CD14-positive monocyte (primary cell): ENCODE measurements around the gene PCGF3. TPM values are rescaled to one million over a fixed set of nuclear protein-coding genes. Genes with fewer than 3 reads are reported as not detected.

Experiments used
- DNase-seq, 3 donors: peaks; one replicate each; pipeline ENCODE4 v3.0.0-alpha.2; 2011 to 2022
- H2AFZ ChIP-seq: 2 replicates; pipeline ENCODE4 v1.6.0; 2012; ENCODE audit warnings: mild to moderate bottlenecking, low read depth, low read length, inconsistent platforms; ENCODE audit not compliant: insufficient read depth, poor library complexity, severe bottlenecking
- H3K27ac ChIP-seq, 2 donors: 1 replicate in 1 of 2; 2 replicates in 1 of 2; pipeline ENCODE4 v1.5.1; 2012 to 2013; ENCODE audit warnings: low read length in 2 of 2, control low read depth in 1 of 2, inconsistent platforms in 1 of 2, low read depth in 1 of 2, mild to moderate bottlenecking in 1 of 2
- H3K27me3 ChIP-seq, 2 donors: one replicate each; pipeline versions ENCODE4 v1.6.0 to v1.6.1; 2011 to 2013; ENCODE audit warnings: low read length in 2 of 2; ENCODE audit not compliant: control insufficient read depth in 2 of 2, insufficient read depth in 2 of 2
- H3K36me3 ChIP-seq, 2 donors: replicated peaks in 1 of 2; 1 replicate in 1 of 2; 2 replicates in 1 of 2; pipeline versions ENCODE4 v1.5.1 to v1.6.1; 2012 to 2013; ENCODE audit warnings: low read length in 2 of 2, control low read depth in 1 of 2, inconsistent platforms in 1 of 2, mild to moderate bottlenecking in 1 of 2; ENCODE audit not compliant: insufficient read depth in 2 of 2, control insufficient read depth in 1 of 2
- H3K4me1 ChIP-seq, 2 donors: 1 replicate in 1 of 2; 2 replicates in 1 of 2; pipeline versions ENCODE4 v1.5.1 to v1.6.1; 2012 to 2013; ENCODE audit warnings: low read length in 2 of 2, control low read depth in 1 of 2, inconsistent platforms in 1 of 2, mild to moderate bottlenecking in 1 of 2, moderate library complexity in 1 of 2; ENCODE audit not compliant: insufficient read depth in 2 of 2, control insufficient read depth in 1 of 2
- H3K4me2 ChIP-seq: replicated peaks from 2 replicates; pipeline ENCODE3; 2012; ENCODE audit warnings: low read length, moderate library complexity, mild to moderate bottlenecking; ENCODE audit not compliant: poor library complexity, severe bottlenecking; ENCODE audit errors: extremely low read depth
- H3K4me3 ChIP-seq, 3 experiments: fragments of 200-600 bp in 1 of 3; sonication (generic) in 1 of 3; replicated peaks in 1 of 3; 1 replicate in 2 of 3; 2 replicates in 1 of 3; pipeline ENCODE4 v1.5.1; 2011 to 2013; ENCODE audit warnings: low read length in 3 of 3, mild to moderate bottlenecking in 3 of 3, control low read depth in 2 of 3, low read depth in 2 of 3, inconsistent platforms in 1 of 3, moderate library complexity in 1 of 3
- H3K79me2 ChIP-seq: 2 replicates; pipeline ENCODE4 v1.6.0; 2012; ENCODE audit warnings: mild to moderate bottlenecking, control low read depth, inconsistent platforms, low read length, moderate library complexity; ENCODE audit not compliant: insufficient read depth
- H3K9ac ChIP-seq: 2 replicates; pipeline ENCODE4 v1.6.0; 2017; ENCODE audit warnings: low read length, mild to moderate bottlenecking; ENCODE audit not compliant: insufficient read depth, poor library complexity, severe bottlenecking
- H3K9me3 ChIP-seq, 2 donors: replicated peaks in 1 of 2; 1 replicate in 1 of 2; 2 replicates in 1 of 2; pipeline versions ENCODE4 v1.5.1 to v1.6.1; 2012 to 2013; ENCODE audit warnings: low read length in 2 of 2, control low read depth in 1 of 2; ENCODE audit not compliant: control insufficient read depth in 1 of 2, insufficient read depth in 1 of 2
- H4K20me1 ChIP-seq: 2 replicates; pipeline ENCODE4 v1.6.0; 2012; ENCODE audit warnings: mild to moderate bottlenecking, low read length, control low read depth, moderate library complexity; ENCODE audit not compliant: insufficient read depth
- H3K27ac Mint-ChIP-seq, 7 donors: one replicate each; pipeline ENCODE4 v1.8.0; 2020; ENCODE audit warnings: mild to moderate bottlenecking in 7 of 7, mixed read lengths in 7 of 7, moderate library complexity in 6 of 7, inconsistent platforms in 2 of 7
- H3K27me3 Mint-ChIP-seq, 3 donors: one replicate each; pipeline ENCODE4 v1.8.0; 2021 to 2022; ENCODE audit warnings: low read depth in 3 of 3, mild to moderate bottlenecking in 3 of 3, mixed read lengths in 3 of 3, moderate library complexity in 3 of 3, inconsistent platforms in 1 of 3
- H3K36me3 Mint-ChIP-seq, 2 donors: one replicate each; pipeline ENCODE4 v1.8.0; 2020; ENCODE audit warnings: mixed read lengths in 2 of 2, inconsistent platforms in 1 of 2, mild to moderate bottlenecking in 1 of 2
- H3K4me1 Mint-ChIP-seq: one replicate; pipeline ENCODE4 v1.8.0; 2020; ENCODE audit warnings: mild to moderate bottlenecking, mixed read lengths
- H3K4me3 Mint-ChIP-seq, 2 donors: one replicate each; pipeline ENCODE4 v1.8.0; 2020; ENCODE audit warnings: mild to moderate bottlenecking in 2 of 2, mixed read lengths in 2 of 2, moderate library complexity in 1 of 2
- H3K9me3 Mint-ChIP-seq, 7 donors: one replicate each; pipeline ENCODE4 v1.8.0; 2020 to 2022; ENCODE audit warnings: mixed read lengths in 7 of 7, mild to moderate bottlenecking in 6 of 7, moderate library complexity in 6 of 7, inconsistent platforms in 2 of 7
- CTCF ChIP-seq: fragments of 200-600 bp; IDR thresholded peaks from one replicate; pipeline ENCODE4 v1.8.0; 2022; ENCODE audit warnings: antibody characterized with exemption, mild to moderate bottlenecking
- WGBS: methylation state at CpG from one replicate; pipeline ENCODE4 v1.1.5; 2013; ENCODE audit warnings: missing lambda C conversion rate; ENCODE audit not compliant: insufficient coverage; 5-methylcytosine and 5-hydroxymethylcytosine counted together
- intact Hi-C, 2 donors: fragments of 100-400 bp; cut with micrococcal nuclease; formaldehyde crosslinking; loops; one replicate each; pipeline versions ENCODE4 v1.15.0 to v1.15.1; 2023
- polyA plus RNA-seq, 3 donors: library from polyadenylated mRNA; depleted of rRNA in 1 of 3; unstranded in 2 of 3; stranded (reverse) in 1 of 3; fragments of 300-500 nt in 2 of 3; fragments of >200 nt in 1 of 3; fragmentation: Illumina TruSeq in 2 of 3; gene quantifications; 1 replicate in 2 of 3; 2 replicates in 1 of 3; pipeline ENCODE4 v1.2.3, GENCODE V29; 2012 to 2021

Gene PCGF3
- polyA plus RNA-seq, 3 donors = 7.0 to 163 (median 8.3) TPM

- Histone ChIP-seq H3K4me1 (no peaks in the 10 kb centered on the region), H3K9me3 (no peaks in the 10 kb centered on the region), H3K36me3 (no peaks in the 10 kb centered on the region), H2AFZ (no peak overlapping the region), H3K27ac (no peak overlapping the region), H3K79me2 (no peaks in the 10 kb centered on the region), H3K9ac (no peak overlapping the region), H3K4me2 (no peak overlapping the region), H3K27me3 (peaks cover 0 to 20% of the 10 kb centered on the region in 2 donors), H4K20me1 (no peaks in the 10 kb centered on the region), H3K4me3 (no peak overlapping the region)
- Mint-ChIP-seq H3K27ac (no peak overlapping the region), H3K27me3 (peaks cover 37 to 70% (median 47%) of the 10 kb centered on the region in 3 donors), H3K4me3 (peak overlapping the region in 1 of 2 donors; percentile 64), H3K9me3 (peaks cover 0 to 5% (median 0%) of the 10 kb centered on the region in 7 donors), H3K4me1 (no peaks in the 10 kb centered on the region), H3K36me3 (no peaks in the 10 kb centered on the region)
- no peak for TF ChIP-seq CTCF
- no peak for DNase-seq
- 58% methylated on average over 7 of the region's 10 CpGs for WGBS
- intact Hi-C loops = no loop called here
These were observed 108.3 kb downstream of the PCGF3 start for GRCh38 chr4:813900-814299.

GRCh38 chr4:814312-814850, 108.7 kb downstream of the PCGF3 start:
- H4K20me1 ChIP-seq = no peaks in the 10 kb centered on the region
- TF ChIP-seq CTCF = no peak
- Mint-ChIP-seq H3K27ac (no peak overlapping the region), H3K4me3 (peak overlapping the region in 1 of 2 donors; percentile 64), H3K4me1 (no peaks in the 10 kb centered on the region), H3K9me3 (peaks cover 0 to 5% (median 0%) of the 10 kb centered on the region in 7 donors), H3K27me3 (peaks cover 36 to 69% (median 47%) of the 10 kb centered on the region in 3 donors), H3K36me3 (no peaks in the 10 kb centered on the region)
- H3K4me2 ChIP-seq = no peak overlapping the region
- H3K9me3 ChIP-seq = no peaks in the 10 kb centered on the region
- DNase-seq = no peak
- no peak overlapping the region for H3K9ac ChIP-seq
- H3K4me1 ChIP-seq = no peaks in the 10 kb centered on the region
- H3K27ac ChIP-seq = no peak overlapping the region
- H3K4me3 ChIP-seq = no peak overlapping the region
- no peaks in the 10 kb centered on the region for H3K79me2 ChIP-seq
- H2AFZ ChIP-seq = no peak overlapping the region
- no peaks in the 10 kb centered on the region for H3K36me3 ChIP-seq
- 80% methylated on average over 10 of the region's 14 CpGs for WGBS
- peaks cover 0 to 20% of the 10 kb centered on the region in 2 donors for H3K27me3 ChIP-seq
- intact Hi-C loops = no loop called here
